Endothelial cell of umbilical vein (primary cell): ENCODE data around the gene BTG1. TPM values are rescaled to one million over a fixed set of nuclear protein-coding genes. Genes with fewer than 3 reads are reported as not detected.

Experiments
- BruUV-seq: library from RNA; stranded (reverse); fragments of 400-500 nt; replicated peaks from 2 replicates; lab custom pipeline; 2021; lab: Mats Ljungman, UMichigan
- CTCF ChIA-PET: fragments of 300-600, 350-600 bp; sonication (Branson Sonifier 250); formaldehyde crosslinking; loops from one replicate; lab custom pipeline; 2021; ENCODE audit warnings: antibody characterized with exemption, inconsistent platforms; lab: Charles Lee
- POLR2A ChIA-PET: fragments of 300-600, 350-600 bp; sonication (Branson Sonifier 250); formaldehyde crosslinking; loops from one replicate; lab custom pipeline; 2021; ENCODE audit warnings: antibody characterized with exemption, inconsistent platforms; lab: Charles Lee
- DNase-seq: peaks from one replicate; pipeline ENCODE4 v3.0.0-alpha.2; 2011; ENCODE audit warnings: low read depth, low spot score
- FAIRE-seq: peaks from 2 replicates; lab custom pipeline; 2011; peaks lifted over from hg19 to GRCh38; lab: Jason Lieb, UNC
- H2AFZ ChIP-seq: 2 replicates; pipeline ENCODE4 v1.6.0; 2012; ENCODE audit warnings: low read depth, low read length, control low read depth, inconsistent platforms
- H3K27ac ChIP-seq: 2 replicates; pipeline ENCODE4 v1.5.1; 2011; ENCODE audit warnings: low read depth, mild to moderate bottlenecking, control low read depth, low read length, moderate library complexity; ENCODE audit not compliant: insufficient read depth
- H3K27me3 ChIP-seq, 2 experiments: 2 replicates each; pipeline versions ENCODE4 v1.6.0 to v1.6.1; 2011; ENCODE audit warnings: low read length in 2 of 2, mixed read lengths in 1 of 2; ENCODE audit not compliant: control insufficient read depth in 2 of 2, insufficient read depth in 2 of 2
- H3K36me3 ChIP-seq, 2 experiments: 2 replicates in 1 of 2; 3 replicates in 1 of 2; pipeline ENCODE4 v1.5.1; 2011; ENCODE audit warnings: low read length in 2 of 2, mild to moderate bottlenecking in 1 of 2, moderate library complexity in 1 of 2; ENCODE audit not compliant: control insufficient read depth in 2 of 2, insufficient read depth in 2 of 2; ENCODE audit errors: extremely low read depth in 1 of 2
- H3K4me1 ChIP-seq: 3 replicates; pipeline ENCODE4 v1.5.1; 2011; ENCODE audit warnings: mild to moderate bottlenecking, low read length; ENCODE audit not compliant: control insufficient read depth, insufficient read depth; ENCODE audit errors: extremely low read depth
- H3K4me2 ChIP-seq: 2 replicates; pipeline ENCODE4 v1.6.1; 2011; ENCODE audit warnings: low read length, control low read depth, mixed read lengths; ENCODE audit not compliant: insufficient read depth
- H3K4me3 ChIP-seq, 3 experiments: fragments of 200-600 bp in 1 of 3; sonication (generic), shearing (Covaris generic) in 1 of 3; replicated peaks in 1 of 3; 2 replicates each; pipeline ENCODE4 v1.5.1; 2011 to 2016; ENCODE audit warnings: control low read depth in 3 of 3, low read length in 3 of 3, mild to moderate bottlenecking in 2 of 3, inconsistent platforms in 1 of 3, low read depth in 1 of 3, moderate library complexity in 1 of 3; ENCODE audit not compliant: insufficient read depth in 1 of 3
- H3K79me2 ChIP-seq: 2 replicates; pipeline ENCODE4 v1.6.0; 2012; ENCODE audit warnings: low read length, inconsistent platforms; ENCODE audit not compliant: control insufficient read depth, insufficient read depth
- H3K9ac ChIP-seq: replicated peaks from 2 replicates; pipeline ENCODE3; 2011; ENCODE audit warnings: low read length, control low read depth; ENCODE audit not compliant: insufficient read depth; ENCODE audit errors: extremely low read depth
- H3K9me1 ChIP-seq: replicated peaks from 3 replicates; pipeline ENCODE4 v1.6.0; 2011; ENCODE audit warnings: mild to moderate bottlenecking, low read length; ENCODE audit not compliant: control insufficient read depth, insufficient read depth; ENCODE audit errors: extremely low read depth
- H3K9me3 ChIP-seq: replicated peaks from 2 replicates; pipeline ENCODE4 v1.5.1; 2012; ENCODE audit warnings: low read length, inconsistent platforms; ENCODE audit not compliant: control insufficient read depth, insufficient read depth
- H4K20me1 ChIP-seq: replicated peaks from 2 replicates; pipeline ENCODE3; 2011; ENCODE audit warnings: mild to moderate bottlenecking, low read length; ENCODE audit not compliant: control insufficient read depth, insufficient read depth; ENCODE audit errors: extremely low read depth
- EZH2 ChIP-seq: IDR thresholded peaks from 2 replicates; pipeline ENCODE4 v1.6.1; 2012; ENCODE audit warnings: borderline replicate concordance, low read depth, mild to moderate bottlenecking, moderate library complexity, low read length, inconsistent platforms; ENCODE audit not compliant: severe bottlenecking
- FOS ChIP-seq: IDR thresholded peaks from 2 replicates; pipeline ENCODE4 v1.6.1; 2011; ENCODE audit warnings: mild to moderate bottlenecking, low read length, moderate library complexity, borderline replicate concordance; ENCODE audit not compliant: insufficient read depth
- GATA2 ChIP-seq: IDR thresholded peaks from 2 replicates; pipeline ENCODE4 v1.7.0; 2011; ENCODE audit warnings: low read depth, mild to moderate bottlenecking, moderate library complexity, mixed read lengths, low read length; ENCODE audit not compliant: insufficient read length, insufficient read depth
- JUN ChIP-seq: IDR thresholded peaks from 2 replicates; pipeline ENCODE4 v1.6.1; 2011; ENCODE audit warnings: borderline replicate concordance, low read depth; ENCODE audit not compliant: insufficient read length, insufficient read depth
- MYC ChIP-seq: IDR thresholded peaks from one replicate; pipeline ENCODE4 v1.6.1; 2011; ENCODE audit warnings: mild to moderate bottlenecking, low read depth, low read length
- POLR2A ChIP-seq: IDR thresholded peaks from 2 replicates; pipeline ENCODE4 v1.6.1; 2012; ENCODE audit warnings: low read depth, mild to moderate bottlenecking, control low read depth, low read length
- POLR2AphosphoS5 ChIP-seq: IDR thresholded peaks from 2 replicates; pipeline ENCODE4 v1.6.1; 2012; ENCODE audit warnings: low read depth, mild to moderate bottlenecking, control low read depth, low read length, moderate library complexity; ENCODE audit not compliant: insufficient read depth
- dilution Hi-C: fragments of 300-500 bp; cut with MboI; formaldehyde crosslinking; loops from one replicate; pipeline ENCODE4 v1.15.0; 2019; ENCODE audit warnings: low sequenced_read_pairs; ENCODE audit not compliant: extremely low pct_ligation_motif_present
- intact Hi-C: fragments of 100-400 bp; cut with micrococcal nuclease; formaldehyde crosslinking; loops from one replicate; pipeline ENCODE4 v1.10.0; 2022
- polyA plus RNA-seq, 4 experiments: library from polyadenylated mRNA; depleted of rRNA in 3 of 4; stranded (reverse) in 3 of 4; unstranded in 1 of 4; fragments of >200 nt; gene quantifications; 2 replicates each; pipeline versions ENCODE4 v1.2.1 to v1.2.3, GENCODE V29; 2011 to 2012; ENCODE audit warnings: missing spikeins in 1 of 4
- total RNA-seq: library from RNA; stranded (reverse); gene quantifications from 2 replicates; pipeline ENCODE4 v1.2.3, GENCODE V29; 2021
- TF ChIP-seq, protein P1 (sequence below), 2 donors: IDR thresholded peaks; 1 replicate in 1 of 2; 2 replicates in 1 of 2; pipeline ENCODE4 v1.5.1; 2011; ENCODE audit warnings: low read length in 2 of 2, mild to moderate bottlenecking in 2 of 2, moderate library complexity in 2 of 2, control low read depth in 1 of 2, inconsistent platforms in 1 of 2, low read depth in 1 of 2; ENCODE audit not compliant: insufficient read depth in 1 of 2; ENCODE audit errors: extremely low read depth in 1 of 2
- TF ChIP-seq, protein P2 (sequence below): IDR thresholded peaks from 2 replicates; pipeline ENCODE4 v1.6.1; 2011; ENCODE audit not compliant: insufficient read depth, insufficient read length

The BTG1 gene
- total and polyA plus RNA-seq, 2 donors (not counting 3 experiments of a cell fraction or from before 2014, with no cell fraction given) = 42.8 to 104 TPM

DNA sequence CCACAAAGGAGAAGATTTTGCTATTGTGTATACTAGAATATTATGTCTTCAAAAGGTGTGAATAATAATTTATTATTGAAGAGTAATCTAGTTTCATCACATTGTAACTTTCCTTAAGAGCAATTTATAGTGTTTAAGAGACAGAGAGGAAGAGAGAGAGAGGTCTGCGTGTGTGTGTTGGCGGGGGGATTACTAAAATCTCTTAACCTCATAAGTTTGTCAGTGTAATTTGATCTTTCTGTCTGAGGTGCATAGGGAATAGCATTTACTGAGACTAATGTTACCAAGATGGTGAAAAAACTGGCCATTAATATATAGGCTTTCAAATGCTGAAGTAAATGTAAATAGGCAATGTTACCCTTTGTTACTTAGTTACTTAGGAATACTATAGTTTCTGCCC is 48.2 kb upstream of the BTG1 start:
- no peak overlapping the region for H2AFZ ChIP-seq
- H3K9me3 ChIP-seq = no peaks in the 10 kb centered on the region
- dilution Hi-C loops = no loop called here
- intact Hi-C loops = no loop called here
- no peak overlapping the region for H3K27ac ChIP-seq
- H3K9me1 ChIP-seq = no peaks in the 10 kb centered on the region
- ChIA-PET POLR2A (no interaction called here), CTCF (no interaction called here)
- no peak overlapping the region for H3K4me2 ChIP-seq
- TF ChIP-seq MYC (no peak), GATA2 (no peak), FOS (no peak), EZH2 (no peak), POLR2A (no peak), POLR2AphosphoS5 (no peak), JUN (no peak)
- TF ChIP-seq, protein P1, sequence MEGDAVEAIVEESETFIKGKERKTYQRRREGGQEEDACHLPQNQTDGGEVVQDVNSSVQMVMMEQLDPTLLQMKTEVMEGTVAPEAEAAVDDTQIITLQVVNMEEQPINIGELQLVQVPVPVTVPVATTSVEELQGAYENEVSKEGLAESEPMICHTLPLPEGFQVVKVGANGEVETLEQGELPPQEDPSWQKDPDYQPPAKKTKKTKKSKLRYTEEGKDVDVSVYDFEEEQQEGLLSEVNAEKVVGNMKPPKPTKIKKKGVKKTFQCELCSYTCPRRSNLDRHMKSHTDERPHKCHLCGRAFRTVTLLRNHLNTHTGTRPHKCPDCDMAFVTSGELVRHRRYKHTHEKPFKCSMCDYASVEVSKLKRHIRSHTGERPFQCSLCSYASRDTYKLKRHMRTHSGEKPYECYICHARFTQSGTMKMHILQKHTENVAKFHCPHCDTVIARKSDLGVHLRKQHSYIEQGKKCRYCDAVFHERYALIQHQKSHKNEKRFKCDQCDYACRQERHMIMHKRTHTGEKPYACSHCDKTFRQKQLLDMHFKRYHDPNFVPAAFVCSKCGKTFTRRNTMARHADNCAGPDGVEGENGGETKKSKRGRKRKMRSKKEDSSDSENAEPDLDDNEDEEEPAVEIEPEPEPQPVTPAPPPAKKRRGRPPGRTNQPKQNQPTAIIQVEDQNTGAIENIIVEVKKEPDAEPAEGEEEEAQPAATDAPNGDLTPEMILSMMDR (IDR thresholded peaks at IDR 0.05; ENCODE audit: extremely low read depth in 1 of 2, insufficient read depth in 1 of 2, low read depth in 1 of 2, low read length in 2 of 2) = no peak
- TF ChIP-seq, protein P2, sequence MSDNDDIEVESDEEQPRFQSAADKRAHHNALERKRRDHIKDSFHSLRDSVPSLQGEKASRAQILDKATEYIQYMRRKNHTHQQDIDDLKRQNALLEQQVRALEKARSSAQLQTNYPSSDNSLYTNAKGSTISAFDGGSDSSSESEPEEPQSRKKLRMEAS = no peak
- H3K4me1 ChIP-seq = no peaks in the 10 kb centered on the region
- no peak for DNase-seq
- no TSS peak for BruUV-seq
- no peaks in the 10 kb centered on the region for H4K20me1 ChIP-seq
- H3K27me3 ChIP-seq = peaks cover 0 to 3% of the 10 kb centered on the region in 2 experiments
- no peak overlapping the region for H3K9ac ChIP-seq
- H3K4me3 ChIP-seq = no peak overlapping the region
- H3K36me3 ChIP-seq = no peaks in the 10 kb centered on the region
- no peaks in the 10 kb centered on the region for H3K79me2 ChIP-seq
- FAIRE-seq = no peak
